A204.1 (cell line): ENCODE results near the gene ITPKB.
"Not testable (repeated sequence)": the region's sequence is repeated elsewhere in the genome, so short reads cannot be mapped to it uniquely, and the experiment has no call there.

Source experiments
- FAIRE-seq: peaks from 2 replicates; lab custom pipeline; 2012; peaks lifted over from hg19 to GRCh38; lab: Jason Lieb, UNC

The ITPKB gene

DNA sequence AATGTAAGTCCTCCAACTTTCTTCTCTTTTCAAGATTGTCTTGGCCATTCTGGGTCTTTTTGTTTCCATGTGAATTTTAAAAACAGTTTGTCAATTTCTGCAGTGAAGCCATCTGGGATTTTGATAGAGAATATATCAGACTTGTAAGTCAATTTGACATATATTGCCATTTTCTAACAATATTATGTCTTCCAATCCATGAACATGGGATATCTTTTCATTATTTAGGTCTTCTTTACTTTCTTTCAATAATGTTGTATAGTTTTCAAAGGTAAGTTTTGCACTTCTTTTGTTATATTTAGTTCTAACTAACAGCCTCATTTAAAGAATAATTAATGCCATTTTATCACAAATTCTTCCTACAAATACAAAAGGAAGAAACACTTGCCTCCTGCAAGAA lies 117.1 kb downstream of the ITPKB start:
- no peak for FAIRE-seq

DNA sequence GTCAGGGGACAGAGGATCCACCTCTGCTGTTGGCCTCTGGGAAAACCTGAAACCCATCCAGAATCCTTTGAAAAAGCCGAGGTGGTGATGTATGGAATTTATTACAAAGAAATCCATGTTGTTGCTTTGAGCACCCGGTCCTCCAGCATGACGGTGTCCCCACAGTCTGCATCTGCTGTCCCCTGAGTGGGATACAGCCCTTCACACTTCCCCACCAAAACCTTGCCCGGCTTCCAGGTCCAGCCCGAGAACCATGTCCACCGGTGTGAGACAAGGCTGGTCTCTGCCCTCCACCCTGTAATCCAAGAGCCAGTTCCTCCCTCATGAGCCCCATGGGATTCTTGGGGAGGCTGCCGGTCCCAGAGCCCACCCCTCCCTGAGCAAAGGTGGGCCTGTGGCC lies 120.1 kb downstream of the ITPKB start:
- FAIRE-seq: no peak

DNA sequence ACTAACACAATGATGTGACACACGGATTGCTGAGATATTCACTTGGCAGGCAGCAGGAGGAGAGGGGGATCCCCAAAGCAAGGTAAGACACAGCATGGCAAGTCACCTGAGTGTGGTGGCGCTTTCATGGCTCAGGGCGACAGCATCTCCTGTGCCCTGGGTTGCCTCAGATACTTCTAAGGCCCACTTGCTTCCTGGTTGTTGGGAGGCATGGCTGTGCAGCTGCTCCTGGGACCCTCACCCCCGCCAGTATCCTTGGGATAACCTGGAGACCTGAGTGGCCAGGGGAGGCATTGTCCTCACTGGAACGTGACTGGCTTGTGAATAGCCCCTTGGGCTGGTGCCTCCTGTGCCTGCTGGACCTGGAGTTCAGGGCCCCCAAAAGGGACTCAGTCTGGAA lies 120.7 kb downstream of the ITPKB start:
- FAIRE-seq: no peak

DNA sequence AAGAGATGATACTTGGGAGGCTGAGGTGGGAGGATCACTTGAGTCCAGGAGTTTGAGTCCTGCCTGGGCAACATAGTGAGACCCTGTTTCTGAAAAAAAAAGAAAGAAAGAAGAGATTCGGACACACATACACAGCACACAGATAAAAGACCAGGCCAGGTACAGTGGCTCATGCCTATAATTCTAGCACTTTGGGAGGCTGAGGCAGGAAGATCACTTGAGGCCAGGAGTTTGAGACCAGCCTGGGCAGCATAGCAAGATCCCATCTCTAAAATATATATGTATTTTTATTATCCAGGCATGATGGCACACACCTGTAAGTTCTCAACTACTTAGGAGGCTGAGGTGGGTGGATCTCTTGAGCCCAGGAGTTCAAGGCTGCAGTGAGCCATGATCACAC lies 121.4 kb downstream of the ITPKB start:
- not testable (repeated sequence) for FAIRE-seq

DNA sequence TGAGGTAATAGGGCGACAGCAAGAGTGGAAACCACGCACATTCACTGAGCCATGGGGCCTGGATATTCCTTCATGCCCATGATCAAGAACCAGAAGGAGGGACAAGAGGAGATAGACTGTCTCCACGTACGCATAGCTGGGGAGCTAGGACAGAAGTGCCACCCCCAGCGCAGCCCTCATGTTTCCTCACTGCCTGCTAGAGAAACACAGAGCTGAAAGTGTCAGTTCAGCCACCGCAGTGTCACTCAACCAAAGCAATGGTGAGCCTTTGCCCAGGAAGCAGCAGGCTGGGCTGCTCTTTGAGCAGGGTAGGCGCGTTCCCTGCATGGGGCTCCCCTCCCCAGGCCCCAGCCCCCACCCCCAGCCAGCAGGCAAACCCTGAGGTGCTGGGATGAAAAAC lies 122.0 kb downstream of the ITPKB start:
- no peak for FAIRE-seq

DNA sequence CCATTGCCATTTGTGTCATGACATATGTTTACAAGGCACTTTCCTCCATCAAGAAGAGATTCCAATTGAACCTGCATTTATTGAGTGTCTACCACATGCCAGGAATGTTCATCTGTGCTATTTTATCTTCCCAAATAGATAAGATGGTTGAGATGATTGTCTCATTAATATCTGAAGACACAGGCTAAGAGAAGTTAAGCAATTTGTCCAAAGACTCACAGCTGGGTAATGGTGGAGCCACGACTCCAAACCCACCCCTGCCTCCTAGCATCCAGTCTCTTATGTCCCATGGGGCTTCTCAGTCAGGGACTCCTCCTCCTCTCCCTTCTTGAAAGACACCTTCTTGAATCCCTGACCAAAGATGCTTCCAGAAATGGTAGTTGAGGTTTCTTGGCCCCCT lies 122.4 kb downstream of the ITPKB start:
- FAIRE-seq: no peak

DNA sequence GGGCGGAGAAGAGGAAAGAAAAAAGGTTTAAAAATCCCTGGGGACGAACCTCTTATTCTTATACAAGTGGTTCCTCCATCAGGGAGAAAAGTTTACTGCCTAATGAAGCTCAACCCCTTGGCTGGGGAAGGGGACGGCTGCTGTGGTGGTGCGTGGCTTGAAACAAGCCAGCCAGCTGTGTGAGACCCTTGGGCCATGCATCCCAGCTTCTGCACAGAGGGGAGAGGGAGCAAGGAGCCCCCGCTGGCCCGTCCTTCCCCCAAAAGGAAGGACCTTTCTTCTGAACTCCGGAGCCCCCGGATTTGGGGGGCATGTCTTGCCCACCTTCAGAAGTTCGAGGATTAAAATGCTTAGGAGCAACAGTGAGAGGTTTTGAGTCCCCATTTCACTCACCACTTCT lies 123.2 kb downstream of the ITPKB start:
- FAIRE-seq: no peak

DNA sequence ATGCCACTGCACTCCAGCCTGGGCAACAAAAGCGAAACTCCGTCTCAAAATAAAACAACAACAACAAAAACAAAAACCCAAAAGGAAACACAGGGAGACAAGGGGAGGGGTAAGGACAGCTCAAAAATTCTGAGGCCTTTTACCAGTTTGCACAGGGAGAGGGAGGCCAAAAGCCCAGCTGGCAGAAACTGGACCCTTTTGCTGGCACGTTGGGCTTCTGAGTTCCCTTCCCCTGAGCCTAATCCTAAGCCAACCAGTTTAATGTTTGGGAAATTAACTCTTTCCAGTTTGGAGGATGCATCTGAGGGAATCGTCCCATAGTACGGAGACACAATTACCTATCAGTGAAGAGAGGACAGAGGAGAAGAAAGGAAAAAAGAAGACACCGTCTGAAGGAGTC lies 127.1 kb downstream of the ITPKB start:
- not testable (repeated sequence) for FAIRE-seq

DNA sequence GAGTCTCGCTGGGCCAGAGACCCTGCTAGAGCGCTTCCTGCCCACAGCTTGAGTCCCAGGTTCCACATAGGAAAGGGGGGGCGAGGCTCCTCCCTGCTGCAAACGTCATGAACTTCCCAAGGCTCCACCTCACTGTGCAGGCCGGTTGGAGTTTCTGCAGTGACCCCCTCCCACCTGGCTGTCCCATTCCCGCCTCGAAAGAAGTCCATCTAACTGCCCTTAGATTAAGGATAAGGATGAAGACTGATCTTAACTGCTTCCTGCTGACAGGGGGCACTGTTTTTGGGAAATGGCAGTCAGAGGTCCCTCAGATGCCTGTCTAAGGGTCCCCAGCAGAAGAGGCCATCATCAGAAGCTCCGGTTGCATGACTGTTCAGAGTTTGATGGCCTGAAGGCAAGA lies 127.8 kb downstream of the ITPKB start:
- FAIRE-seq: no peak

DNA sequence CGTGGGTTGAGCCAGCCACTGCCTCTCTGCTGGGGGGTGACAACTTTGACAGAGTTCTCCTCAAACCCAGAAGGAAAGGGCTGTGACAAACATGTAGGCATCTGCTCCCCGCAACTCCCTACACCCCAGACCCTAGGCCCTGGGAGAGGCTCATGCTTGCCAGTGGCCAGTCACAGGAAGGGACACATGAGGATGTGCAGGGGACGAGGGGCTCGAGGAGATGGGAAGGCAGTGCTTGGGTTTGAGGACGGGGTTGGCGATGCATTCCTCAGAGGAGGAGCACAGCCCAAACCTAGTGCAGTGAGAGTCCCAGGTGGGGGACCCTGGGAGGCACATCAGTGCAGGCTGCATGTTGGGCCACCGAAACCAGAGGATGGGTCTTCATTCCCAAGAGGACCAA lies 128.4 kb downstream of the ITPKB start:
- FAIRE-seq: no peak

DNA sequence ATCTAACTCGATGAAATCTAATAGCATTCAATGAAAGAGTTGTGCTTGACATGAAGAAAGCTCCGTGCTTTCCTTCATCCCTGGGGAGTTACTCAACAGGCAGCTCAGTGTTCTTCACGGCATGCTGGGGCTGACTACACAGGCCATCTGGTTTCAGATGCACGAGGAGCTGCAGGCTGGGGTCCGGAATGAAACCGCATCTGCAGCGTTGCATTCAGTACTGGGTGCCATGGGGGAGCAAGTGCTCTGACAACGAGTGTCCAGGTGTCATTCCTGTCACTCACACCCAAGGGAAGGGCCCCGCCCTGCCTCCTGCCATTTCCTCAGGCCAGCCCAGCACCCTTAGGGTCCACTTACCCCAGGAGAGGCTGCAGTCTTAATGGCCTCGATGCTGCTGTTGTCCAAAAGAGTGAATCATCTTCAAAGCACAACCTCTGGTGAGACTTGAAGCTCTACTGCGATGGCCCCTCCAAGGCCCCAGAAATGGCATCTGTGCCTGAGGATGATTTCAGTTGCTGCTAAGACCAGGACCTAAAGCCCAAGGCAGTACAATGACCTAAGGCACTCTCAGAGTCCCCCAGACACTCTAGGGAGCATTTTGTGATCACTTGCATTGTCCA lies 129.1 kb downstream of the ITPKB start:
- FAIRE-seq: no peak

DNA sequence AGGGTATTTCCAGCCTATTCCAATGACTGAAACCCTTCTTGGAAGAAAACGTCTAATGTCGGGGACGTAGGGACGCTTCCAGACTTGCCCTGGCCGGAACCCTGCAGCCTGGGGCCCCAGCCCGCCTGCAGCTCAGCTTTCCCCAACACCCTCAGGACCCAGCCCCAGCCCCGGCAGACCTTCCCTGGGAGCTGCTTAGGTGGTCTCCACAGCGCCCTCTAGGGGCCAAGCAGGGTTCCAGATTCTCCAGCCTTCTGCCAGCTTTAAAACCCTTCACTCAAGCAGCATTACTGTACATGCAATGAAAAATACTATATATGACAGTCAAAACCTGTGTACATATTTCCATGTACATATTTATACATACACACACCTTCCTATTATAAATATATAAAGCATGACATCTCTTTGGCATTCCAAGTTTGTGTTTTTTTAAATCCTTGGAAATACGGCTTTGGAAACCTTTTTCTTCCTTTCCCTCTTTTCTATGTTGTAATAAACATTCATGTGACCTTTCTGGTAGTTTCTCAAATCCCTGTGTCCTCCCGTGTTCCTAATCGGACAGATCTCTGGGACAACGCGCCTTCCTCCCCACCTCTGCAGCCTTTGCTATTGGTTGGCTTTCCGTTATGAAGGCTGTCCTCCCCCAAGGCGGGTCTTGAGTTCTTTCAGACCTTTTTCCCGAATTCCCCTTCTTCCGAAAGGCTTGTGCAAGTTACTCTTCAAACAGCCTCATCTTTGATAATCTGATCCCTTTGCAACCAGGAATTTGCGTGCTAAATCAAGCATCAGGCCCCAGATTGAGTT lies 130.2 kb downstream of the ITPKB start:
- FAIRE-seq: no peak

DNA sequence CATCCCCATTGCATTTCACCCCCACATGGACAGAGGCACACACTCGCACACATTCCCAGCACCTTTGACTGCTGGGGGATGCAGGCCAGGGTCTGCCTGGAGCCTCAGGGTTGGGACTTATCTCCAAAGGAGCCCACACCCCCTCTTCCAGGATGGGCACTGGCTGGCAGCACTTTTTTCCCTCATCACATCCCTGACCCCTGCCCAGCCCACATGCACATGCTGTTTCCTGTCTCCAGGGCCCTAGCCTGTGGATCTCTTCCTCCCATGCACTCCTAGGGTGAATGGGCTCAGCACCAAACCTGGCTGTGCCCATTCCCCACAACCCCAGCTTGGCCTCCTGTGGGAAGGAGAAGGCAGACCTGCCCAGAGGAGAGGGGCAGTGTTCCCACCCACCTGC lies 131.3 kb downstream of the ITPKB start:
- no peak for FAIRE-seq

DNA sequence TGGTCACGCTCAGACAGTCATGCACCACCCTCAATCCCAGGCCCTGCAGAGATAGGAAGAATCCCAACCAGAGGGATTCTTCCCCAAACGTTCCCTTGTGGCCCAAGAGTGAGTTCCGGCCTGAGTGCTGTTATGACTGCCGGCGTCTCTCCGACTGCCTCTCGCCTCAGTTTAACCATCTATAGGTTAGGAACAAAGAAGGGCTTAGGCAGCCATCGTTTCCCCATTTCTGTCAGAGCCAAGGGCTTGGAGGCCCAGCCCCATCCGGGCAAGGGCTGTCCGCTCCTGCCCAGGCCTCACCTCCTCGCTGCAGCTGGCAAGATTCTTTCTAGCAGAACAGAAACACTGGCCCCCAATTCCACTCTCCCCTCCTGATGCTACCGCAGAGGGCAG lies 131.8 kb downstream of the ITPKB start:
- no peak for FAIRE-seq

DNA sequence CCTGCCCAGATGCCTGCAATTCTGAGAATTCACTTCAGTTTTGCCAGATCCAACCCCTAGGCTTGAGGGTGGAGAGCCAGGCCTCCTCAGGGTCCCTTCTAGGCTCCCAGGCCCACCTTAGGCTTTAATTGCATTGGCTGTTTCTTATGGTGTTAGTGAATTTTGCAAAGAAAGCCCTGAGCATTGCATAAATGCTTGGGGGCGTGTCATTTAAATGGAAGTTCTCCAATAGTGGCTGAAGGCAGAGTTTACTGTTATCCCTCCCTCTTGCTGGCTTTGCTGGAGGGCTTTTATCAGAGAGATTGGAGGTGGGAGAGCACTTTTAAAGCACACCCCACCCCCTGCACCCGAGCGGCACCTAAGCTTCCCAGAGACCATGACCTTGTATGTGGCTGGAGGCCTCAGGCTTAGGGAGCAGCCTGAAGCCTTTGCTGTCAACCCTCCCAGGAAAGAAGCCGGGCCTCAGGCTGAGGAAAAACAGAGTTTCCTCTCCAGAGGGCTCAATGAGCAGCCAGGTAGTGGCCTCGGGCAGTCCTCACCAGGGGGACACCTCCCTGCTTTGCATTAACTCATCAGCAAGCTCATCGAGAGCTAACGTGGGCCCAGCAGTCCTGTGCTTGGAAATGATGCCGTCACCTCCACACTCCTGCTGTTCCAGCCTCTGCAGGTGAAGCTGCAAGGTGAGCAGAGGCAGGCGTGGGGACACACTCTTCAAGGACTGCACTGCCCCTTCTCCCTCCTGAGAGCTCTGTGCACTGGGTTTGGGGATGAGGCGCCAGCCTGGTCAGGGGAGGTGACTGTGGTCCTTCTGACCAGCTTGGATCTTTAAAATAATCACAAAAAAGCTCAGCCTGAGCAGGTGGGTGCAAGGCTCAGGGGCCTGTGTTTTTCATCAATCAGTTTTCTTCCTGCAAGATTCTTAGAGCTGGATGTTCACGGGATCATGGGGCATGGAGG lies 132.5 kb downstream of the ITPKB start:
- FAIRE-seq: no peak

DNA sequence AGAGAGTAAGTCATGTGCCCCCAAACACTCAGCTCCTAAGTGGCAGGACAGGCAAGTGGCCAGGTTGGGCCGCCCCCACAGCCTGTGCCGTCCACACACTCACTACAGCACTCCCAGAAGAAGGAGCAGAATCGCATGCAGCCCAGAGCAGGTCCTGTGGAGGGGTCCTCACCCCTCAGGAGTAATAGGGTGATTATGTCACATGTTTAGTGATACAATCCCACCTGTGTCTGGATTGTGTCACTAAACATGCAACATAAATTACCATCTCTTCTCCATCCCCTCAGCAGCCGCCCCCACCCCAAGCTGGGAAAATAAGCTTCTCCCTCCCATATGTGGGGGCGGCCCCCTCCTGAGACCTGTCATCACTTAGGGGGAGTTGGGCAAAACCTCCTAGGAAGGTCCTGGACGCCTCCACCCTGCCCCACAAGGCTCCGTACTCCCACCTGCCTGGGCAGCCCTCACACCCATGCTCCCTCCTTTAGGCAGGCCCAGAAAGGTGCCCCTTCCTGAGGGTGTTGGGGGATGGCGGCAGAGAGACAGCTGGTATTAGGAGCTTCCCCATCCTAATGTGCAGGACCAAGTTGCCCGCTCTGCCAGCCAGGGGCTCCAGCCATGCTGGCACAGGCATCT lies 133.6 kb downstream of the ITPKB start:
- FAIRE-seq: no peak

DNA sequence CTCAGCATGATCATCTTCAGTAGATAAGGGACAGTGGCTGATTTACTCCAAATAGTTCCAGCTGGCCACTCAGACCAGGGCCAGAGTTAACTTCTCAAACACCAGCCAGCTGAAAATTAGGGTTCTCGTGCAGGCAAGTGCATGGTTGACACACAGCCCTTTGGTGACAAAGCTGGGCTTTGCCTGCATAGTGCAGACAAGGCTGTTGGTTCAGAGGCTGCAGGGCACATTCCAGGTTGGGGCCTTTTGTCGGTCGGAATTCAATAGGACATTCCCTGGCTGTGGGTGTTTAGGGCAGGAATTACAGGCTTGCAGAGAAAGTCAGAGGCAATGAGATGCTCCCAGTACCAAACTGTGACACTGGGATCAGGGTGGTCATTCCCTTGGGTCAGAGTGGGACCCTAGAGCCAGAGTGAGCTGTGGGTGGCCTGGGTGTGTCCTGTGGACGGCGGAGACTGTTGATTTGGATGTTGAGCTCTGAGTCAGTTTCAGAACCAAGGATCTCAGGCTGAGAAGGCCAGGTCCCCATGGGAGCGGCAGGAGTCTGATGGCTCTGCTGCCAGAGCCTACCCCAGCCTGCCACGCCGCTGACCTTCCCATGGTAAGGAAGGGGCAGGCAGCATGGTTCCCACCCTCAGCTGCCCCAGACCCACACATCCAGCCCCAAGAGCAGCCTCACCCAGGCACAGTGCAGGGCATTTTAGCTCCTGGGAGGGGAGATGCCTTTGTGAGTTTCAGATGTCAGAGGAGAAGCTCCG lies 134.3 kb downstream of the ITPKB start:
- no peak for FAIRE-seq

DNA sequence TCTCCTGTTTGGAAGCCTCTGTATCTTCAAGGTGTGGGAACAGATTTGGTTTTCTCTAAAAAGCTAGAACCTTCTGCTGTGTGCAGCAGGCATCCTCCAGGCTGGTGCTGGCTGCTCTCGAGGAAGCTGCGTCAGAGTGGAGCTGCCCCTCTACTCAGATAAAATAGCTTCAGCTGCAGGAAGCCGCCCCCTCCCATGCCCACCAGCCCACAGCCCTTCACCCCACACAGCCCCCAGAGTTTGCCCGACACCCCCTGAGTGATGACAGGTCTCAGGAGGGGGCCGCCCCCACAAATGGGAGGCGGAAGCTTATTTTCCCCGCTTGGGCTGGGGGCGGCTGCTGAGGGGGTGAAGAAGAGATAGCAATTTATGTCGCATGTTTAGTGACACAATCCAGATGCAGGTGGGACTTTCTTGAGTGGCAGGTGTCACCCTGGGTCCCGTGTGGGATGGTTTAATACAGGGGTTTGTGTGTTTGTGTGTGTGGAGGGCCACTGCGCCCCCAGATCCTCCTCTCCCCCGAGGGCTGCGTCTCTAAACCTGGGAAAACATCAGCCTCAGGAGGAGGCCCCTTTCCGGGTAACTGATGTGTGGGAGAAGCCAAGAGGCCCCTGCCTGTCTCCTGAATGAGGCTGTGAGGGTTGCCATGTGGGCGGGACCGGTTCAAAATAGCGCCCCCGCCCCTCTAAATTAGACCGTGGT lies 135.1 kb downstream of the ITPKB start:
- FAIRE-seq: no peak

DNA sequence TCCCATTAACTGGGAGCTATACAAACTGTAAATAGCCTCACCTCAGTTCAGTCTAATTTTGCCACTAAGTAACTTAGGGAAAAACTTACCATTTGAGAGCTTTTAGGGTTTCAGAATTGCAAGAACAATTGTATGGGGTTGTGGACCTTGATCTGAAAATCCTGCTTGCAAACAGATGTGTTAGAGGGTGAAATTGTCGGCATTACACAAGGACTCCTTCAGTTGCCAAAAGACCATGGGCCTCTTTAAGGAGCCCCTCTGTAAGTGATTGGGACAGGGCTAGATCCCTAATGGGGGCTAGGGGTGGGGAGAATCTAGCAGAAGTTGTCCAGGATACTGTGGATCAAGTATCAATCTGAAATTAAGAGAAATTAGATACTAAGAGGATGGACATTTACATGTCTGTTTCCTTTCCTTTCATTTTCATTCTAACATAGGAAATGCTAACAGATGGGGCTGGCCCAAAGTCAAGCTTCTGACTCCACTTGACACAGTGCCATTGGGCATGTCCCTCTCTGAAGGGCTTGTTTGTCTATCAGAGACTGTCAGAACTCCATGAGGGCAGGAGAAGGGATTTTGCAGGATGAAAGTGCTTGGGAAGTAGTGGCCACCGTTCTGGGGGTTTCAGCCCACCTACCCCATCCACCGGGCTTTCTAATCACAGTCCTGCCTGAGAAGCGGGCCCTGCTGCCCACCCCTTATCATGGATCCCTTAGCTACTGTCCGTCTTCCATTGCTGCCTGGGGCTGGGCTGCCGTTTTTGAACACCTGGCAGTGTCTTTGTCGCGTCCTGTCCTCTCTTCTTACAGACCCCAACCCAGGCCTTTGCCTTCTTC lies 135.8 kb downstream of the ITPKB start:
- FAIRE-seq: no peak
